Liver (tissue), 3 donors: ENCODE measurements around the gene SRGN.

ENCODE experiments used
- HNF4G ChIP-seq: IDR thresholded peaks from 2 replicates; pipeline ENCODE4 v1.6.1; 2016; ENCODE audit warnings: antibody characterized with exemption
- TF ChIP-seq, protein P1 (sequence below): fragments of 150-350 bp; IDR thresholded peaks from 2 replicates; pipeline ENCODE4 v1.5.1; 2017; ENCODE audit warnings: improper control_type of control experiment, low read depth, low read length; ENCODE audit not compliant: missing input control
- donor health status: healthy.
- donor health status: healthy.

DNA sequence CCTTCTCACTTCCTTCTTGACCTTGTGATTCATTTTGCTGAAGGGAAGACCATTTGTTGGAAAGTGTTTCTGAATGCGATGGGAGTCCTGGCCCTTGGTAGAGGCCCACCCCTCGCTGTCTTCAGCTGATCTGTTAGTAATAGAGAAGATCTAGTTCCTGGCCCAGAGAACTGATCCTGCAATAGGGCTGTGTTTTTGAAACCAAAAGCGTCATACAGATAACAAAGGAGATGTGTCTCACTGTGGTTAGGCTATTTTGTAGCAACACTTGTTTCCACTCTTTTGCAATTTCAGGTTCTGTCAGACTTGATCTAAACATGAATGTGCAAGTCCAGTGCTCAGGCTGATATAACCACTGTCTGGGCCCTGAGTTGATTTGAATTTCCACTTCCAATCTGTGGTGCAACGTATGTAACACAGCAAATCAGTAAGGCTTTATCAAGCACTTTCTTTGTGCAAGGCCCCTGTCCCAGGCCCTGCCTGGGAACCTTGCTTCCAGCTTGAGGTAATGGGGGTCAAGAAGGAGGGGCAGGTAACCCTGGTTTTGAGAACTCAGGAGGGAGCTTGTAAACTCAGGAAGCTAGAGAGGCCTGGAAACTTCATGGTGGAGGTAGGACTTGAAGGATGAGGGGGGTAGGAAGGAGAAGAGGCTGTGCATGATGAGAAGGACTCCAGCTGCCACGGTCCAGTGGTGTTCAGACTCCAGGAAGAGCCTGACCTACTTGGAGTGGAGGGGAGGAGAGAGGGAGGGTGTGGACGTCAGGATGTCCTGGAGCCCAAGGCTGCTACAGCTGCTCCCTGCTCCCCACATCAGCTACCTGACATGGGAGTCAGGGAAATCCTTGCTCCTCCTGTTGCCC, 42.2 kb upstream of the SRGN start:
- no peak for TF ChIP-seq HNF4G
- TF ChIP-seq, protein P1, sequence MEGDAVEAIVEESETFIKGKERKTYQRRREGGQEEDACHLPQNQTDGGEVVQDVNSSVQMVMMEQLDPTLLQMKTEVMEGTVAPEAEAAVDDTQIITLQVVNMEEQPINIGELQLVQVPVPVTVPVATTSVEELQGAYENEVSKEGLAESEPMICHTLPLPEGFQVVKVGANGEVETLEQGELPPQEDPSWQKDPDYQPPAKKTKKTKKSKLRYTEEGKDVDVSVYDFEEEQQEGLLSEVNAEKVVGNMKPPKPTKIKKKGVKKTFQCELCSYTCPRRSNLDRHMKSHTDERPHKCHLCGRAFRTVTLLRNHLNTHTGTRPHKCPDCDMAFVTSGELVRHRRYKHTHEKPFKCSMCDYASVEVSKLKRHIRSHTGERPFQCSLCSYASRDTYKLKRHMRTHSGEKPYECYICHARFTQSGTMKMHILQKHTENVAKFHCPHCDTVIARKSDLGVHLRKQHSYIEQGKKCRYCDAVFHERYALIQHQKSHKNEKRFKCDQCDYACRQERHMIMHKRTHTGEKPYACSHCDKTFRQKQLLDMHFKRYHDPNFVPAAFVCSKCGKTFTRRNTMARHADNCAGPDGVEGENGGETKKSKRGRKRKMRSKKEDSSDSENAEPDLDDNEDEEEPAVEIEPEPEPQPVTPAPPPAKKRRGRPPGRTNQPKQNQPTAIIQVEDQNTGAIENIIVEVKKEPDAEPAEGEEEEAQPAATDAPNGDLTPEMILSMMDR: no peak
